GM21723 (cell line): ENCODE measurements around the gene RBMS3.
"Not testable (repeated sequence)": the region's sequence is repeated elsewhere in the genome, so short reads cannot be mapped to it uniquely, and the experiment has no call there.

Experiments used
- ATAC-seq: cut with Tn5 transposase; IDR thresholded peaks from one replicate; pipeline ENCODE4 v1.9.1; 2021; ENCODE audit warnings: mild to moderate bottlenecking, moderate library complexity; ENCODE audit not compliant: unreplicated experiment

RBMS3 gene

DNA sequence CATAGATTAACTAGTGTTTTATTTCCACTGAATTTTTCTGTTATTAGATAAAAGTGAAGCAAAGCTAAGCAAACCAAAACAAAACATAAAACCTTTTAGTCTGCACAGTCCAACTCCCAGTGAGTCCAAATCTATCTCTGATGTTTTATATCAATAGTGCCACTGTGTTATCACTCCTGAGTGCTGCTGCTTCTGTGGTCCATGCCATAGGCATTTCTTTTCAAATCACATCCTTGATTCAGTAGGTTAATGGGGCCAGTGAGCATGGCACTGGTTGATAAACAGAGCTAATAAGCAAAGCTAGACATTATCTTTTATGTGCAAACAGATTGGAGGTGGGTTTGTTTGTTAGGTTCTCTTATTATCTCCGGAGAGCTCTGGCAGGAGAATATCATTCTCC, 30.0 kb downstream of the RBMS3 start:
- ATAC-seq: no peak

- ATAC-seq: no peak
These were observed 30.9 kb downstream of the RBMS3 start for GRCh38 chr3:29311795-29312194.

DNA sequence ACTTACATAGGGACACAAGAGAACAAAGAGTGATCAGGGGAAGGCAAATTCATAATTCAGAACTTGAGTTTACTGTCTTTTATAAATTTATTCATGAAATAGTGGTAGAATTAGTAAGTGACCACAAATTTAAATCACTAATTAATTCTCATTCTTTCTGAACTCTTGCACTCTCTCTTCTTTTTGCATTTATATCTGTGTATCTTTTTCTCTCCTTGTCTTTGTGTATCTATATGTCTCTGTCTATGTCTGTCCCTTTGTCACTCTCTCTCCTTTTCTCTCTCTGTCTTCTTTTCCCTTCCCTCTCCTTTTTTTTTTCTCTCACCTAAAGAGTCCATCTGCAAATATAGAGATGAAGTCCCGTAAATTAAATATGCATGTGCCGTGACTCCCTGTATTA, 31.5 kb downstream of the RBMS3 start:
- no peak for ATAC-seq

- ATAC-seq: no peak
These were observed 32.1 kb downstream of the RBMS3 start for GRCh38 chr3:29312960-29313452.

- ATAC-seq: no peak
These were observed 33.3 kb downstream of the RBMS3 start for GRCh38 chr3:29313981-29314726.

GRCh38 chr3:29314727-29315088, 33.8 kb downstream of the RBMS3 start:
- ATAC-seq: no peak

GRCh38 chr3:29317659-29318173, 36.8 kb downstream of the RBMS3 start:
- no peak for ATAC-seq

DNA sequence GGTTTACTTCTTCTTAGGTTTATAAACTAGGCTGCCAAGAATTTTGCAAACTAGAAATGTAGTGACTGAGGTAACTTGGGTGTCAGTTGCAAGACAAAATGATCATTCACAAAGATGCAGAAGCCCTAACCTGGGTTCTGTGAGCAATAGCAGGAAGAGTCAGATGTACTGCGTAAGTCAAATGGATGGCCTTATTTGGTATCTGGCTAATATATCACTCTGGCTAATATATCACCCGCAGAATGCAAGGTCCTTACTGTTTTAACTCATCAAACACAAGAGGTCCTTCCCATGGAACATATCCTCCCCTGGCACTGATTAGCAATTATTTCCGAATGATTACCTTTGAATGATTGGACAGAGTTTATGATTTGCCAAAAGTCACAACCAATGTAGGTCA, 37.4 kb downstream of the RBMS3 start:
- no peak for ATAC-seq

DNA sequence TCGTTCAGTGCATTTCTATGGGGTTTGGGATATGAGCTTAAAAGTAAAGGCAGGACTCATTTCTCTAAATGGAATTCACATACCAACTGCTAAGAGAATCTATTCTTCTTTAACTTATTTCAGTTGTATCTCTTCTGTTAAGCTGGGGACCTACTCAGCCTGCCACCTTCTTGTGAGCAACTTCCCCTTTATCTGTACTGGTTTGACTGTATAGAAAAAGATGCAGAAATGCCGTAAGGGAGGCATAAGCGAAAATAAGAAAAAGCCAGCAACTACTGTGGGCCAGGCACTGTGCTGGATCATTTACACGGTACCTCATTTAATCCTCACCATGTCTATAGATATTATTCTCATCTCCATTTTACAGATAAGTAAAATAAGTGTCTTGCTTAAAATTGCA, 38.4 kb downstream of the RBMS3 start:
- peak; percentile 83 for ATAC-seq

GRCh38 chr3:29319798-29320197, 38.9 kb downstream of the RBMS3 start:
- no peak for ATAC-seq

DNA sequence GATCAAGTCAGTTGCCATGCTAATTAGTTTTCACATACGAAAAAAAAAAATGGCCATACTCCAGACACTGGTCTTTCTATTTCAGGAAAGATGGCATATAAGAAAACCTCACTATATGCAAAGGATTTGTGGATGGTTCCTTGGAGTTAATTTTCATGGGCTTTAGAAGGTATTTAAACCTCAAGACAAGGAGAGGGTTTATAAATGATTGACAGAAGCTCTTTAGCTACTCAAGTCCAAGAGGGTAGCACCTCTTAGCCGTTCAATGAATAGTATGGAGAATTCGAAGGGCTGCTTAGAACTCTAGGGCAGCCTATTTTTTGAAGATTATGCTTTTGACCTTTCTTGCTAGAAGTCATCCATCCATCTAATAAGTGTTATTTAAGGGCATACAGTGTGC, 41.7 kb downstream of the RBMS3 start:
- no peak for ATAC-seq

GRCh38 chr3:29324180-29324651, 43.3 kb downstream of the RBMS3 start:
- peak; percentile 98 for ATAC-seq

DNA sequence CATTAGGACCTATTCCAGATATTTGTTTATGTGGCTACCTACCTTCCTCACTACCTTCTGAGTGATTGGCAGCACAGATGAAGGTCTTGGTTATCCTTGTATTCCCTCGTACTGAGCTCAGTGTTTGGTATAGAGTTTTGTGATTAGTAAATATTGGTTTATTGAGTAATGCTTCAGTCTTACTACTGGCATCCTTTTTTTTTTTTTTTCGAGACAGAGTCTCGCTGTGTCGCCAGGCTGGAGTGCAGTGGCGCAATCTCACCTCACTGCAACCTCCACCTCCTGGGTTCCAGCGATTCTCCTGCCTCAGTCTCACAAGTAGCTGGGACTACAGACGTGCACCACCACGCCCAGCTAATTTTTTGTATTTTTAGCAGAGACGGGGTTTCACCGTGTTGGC, 45.7 kb downstream of the RBMS3 start:
- ATAC-seq: not testable (repeated sequence)

DNA sequence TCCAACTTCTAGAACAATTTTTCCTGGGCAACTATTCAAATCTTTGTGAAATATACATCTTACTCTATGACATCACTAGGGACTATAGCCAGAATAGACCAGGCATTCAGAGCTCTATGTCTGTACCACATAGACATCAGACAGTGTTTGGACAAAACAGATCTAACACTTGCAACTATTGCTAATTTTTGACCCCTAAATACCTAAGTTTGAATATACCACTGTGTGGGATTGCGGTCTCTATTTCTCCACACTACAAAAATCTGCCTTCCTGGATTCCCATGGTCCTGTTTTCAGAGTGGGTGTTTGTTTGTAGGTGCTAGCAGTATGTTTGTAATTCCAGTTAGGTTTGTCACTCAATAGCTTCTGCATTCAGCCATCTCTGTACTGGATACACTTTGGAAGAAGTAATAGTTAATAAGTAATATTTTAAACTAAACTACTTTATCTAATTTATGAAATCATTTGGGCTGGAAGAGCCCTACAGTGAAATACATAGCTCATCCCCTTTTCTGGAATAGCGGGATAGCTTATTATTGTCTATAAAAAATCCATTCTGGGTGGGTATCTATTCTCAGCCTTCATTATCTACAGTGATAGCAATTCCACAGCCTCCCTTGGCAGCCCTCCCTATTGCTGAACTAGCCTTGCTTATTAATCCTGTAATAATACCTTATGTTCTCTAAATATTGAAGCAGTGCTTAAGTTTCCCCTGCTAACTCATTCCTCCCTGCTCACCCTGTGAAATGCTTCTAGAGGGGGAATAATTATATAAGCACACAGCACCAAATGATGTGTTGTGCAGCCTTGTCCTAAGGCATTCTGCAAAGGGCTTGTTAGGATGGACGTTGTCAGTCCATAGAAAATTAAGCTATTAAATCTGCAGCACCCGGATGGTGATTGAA, 49.4 kb downstream of the RBMS3 start:
- no peak for ATAC-seq

GRCh38 chr3:29331035-29331434, 50.2 kb downstream of the RBMS3 start:
- no peak for ATAC-seq

- ATAC-seq: no peak
These were observed 50.8 kb downstream of the RBMS3 start for GRCh38 chr3:29331456-29332194.

- no peak for ATAC-seq
These were observed 51.3 kb downstream of the RBMS3 start for GRCh38 chr3:29332195-29332637.

DNA sequence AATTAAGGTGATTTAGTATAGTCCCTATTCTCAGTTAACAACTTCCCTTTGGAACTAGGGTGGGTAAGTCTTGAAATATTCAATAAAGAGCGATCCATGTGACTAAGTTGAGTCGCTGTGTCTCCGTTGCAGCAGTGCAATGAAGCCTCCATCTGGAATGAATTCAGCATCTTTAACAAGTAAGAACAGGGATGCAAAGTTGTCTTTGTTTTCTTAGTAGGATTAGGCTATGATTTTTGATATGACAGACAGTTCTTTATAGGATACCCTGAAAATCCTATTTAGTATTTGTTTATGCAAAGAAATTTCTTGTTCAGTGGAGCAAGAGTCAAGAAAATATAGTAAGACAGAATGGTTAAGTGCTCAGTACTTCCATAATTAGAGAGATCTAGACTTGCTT, 52.7 kb downstream of the RBMS3 start:
- ATAC-seq: no peak

GRCh38 chr3:29334706-29335105, 53.8 kb downstream of the RBMS3 start:
- no peak for ATAC-seq

GRCh38 chr3:29335438-29335837, 54.6 kb downstream of the RBMS3 start:
- no peak for ATAC-seq

DNA sequence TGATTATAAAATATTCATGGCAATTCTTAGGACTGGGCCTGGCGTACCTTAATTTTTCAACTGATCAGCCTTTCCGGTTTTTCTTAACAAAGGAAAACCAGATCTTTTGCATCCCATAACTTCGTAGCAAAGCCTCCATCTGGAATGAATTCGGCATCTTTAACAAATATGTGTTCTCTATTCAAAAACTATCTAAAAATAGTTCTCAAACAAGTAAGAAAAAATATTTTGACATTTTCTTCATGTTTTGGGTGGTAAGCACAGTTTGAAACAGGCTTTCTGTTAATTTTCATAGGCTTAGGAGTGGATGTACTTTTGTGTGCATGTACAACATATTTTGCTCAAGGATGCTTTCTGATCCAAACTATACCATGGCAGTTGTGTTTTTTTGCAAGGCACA, 55.1 kb downstream of the RBMS3 start:
- no peak for ATAC-seq
